OCI-LY3 (cell line): ENCODE results near the gene FREY1.

Source experiments
- EZH2phosphoT487 ChIP-seq: fragments of 200-600 bp; shearing (Covaris generic); IDR thresholded peaks from 2 replicates; pipeline ENCODE4 v1.6.1; 2018; ENCODE audit warnings: antibody characterized with exemption, mixed run types, low read depth
- TF ChIP-seq, protein P1 (sequence below): fragments of 200-600, 300-600 bp; sonication (generic); IDR thresholded peaks from 2 replicates; pipeline ENCODE4 v1.5.1; 2014; ENCODE audit warnings: antibody characterized with exemption, low read length, low read depth

DNA sequence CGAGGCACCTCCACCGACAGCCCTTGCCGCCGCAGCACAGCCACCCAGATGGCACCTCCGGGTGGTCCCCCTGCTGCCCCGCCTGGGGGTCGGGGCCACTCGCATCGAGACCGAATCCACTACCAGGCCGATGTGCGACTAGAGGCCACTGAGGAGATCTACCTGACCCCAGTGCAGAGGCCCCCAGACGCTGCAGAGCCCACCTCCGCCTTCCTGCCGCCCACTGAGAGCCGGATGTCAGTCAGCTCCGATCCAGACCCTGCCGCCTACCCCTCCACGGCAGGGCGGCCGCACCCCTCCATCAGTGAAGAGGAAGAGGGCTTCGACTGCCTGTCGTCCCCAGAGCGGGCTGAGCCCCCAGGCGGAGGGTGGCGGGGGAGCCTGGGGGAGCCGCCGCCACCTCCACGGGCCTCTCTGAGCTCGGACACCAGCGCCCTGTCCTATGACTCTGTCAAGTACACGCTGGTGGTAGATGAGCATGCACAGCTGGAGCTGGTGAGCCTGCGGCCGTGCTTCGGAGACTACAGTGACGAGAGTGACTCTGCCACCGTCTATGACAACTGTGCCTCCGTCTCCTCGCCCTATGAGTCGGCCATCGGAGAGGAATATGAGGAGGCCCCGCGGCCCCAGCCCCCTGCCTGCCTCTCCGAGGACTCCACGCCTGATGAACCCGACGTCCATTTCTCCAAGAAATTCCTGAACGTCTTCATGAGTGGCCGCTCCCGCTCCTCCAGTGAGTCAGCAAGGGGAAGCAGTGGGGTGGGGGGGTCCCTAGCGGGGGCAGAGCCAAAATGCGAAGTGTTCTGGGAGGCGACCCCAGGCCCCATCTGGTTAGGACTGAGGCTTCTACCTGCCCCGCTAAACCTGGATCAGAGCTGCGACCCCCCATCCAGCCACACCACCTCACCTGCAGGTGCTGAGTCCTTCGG lies 4.4 kb downstream of the FREY1 start:
- TF ChIP-seq, protein P1, sequence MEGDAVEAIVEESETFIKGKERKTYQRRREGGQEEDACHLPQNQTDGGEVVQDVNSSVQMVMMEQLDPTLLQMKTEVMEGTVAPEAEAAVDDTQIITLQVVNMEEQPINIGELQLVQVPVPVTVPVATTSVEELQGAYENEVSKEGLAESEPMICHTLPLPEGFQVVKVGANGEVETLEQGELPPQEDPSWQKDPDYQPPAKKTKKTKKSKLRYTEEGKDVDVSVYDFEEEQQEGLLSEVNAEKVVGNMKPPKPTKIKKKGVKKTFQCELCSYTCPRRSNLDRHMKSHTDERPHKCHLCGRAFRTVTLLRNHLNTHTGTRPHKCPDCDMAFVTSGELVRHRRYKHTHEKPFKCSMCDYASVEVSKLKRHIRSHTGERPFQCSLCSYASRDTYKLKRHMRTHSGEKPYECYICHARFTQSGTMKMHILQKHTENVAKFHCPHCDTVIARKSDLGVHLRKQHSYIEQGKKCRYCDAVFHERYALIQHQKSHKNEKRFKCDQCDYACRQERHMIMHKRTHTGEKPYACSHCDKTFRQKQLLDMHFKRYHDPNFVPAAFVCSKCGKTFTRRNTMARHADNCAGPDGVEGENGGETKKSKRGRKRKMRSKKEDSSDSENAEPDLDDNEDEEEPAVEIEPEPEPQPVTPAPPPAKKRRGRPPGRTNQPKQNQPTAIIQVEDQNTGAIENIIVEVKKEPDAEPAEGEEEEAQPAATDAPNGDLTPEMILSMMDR: no peak
- TF ChIP-seq EZH2phosphoT487: no peak
